ENCODE data around the gene RMDN2.
"Not testable (repeated sequence)": the region's sequence is repeated elsewhere in the genome, so short reads cannot be mapped to it uniquely, and the experiment has no call there.

Gene RMDN2

DNA sequence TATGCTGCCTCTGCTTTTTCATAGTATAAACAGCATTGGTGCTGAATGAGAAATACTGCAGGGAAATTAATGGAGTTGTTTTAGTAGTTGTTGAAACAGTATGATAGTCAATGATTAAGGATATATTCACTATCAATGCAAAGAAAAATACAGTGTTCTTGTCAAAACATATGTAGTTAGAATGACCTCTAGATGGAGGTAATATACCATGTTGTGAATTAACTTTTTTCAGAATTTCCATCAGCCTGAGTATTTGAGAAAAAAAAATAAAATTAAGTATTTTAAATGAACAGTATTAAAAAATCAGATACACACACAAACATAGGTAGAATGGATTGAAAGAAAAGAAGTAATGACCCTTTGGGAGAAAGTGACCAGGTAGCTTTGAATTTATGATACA is 59.5 kb downstream of the RMDN2 start:
- H3K4me1 Mint-ChIP-seq, result peaks cover 13% of the 10 kb centered on the region
- H3K27ac Mint-ChIP-seq, result no peak overlapping the region
- no peaks in the 10 kb centered on the region for H3K9me3 Mint-ChIP-seq
- ATAC-seq (no peak), DNase-seq (no peak)
- no peak overlapping the region for H3K4me3 Mint-ChIP-seq
- no peaks in the 10 kb centered on the region for H3K27me3 Mint-ChIP-seq

DNA sequence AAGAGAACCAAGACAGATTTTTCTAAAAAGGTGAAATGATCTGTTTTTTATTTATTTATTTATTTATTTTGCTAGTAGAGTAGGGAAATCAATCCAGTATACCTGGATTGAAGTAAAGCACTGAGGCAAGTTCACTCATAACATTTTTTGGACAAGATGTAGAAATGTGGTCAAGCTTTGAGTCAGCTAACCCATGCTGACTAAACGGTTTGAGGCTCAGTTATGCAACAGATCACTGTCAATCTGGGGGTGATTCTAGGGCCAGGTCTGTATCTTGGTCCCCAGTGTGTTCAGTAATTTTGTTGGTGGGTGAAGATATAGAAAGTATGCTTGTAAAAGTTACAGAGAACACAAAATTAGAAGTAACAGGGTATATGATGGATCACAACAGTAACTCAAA is 60.2 kb downstream of the RMDN2 start:
- Mint-ChIP-seq H3K27ac (no peak overlapping the region), H3K9me3 (no peaks in the 10 kb centered on the region), H3K4me3 (no peak overlapping the region), H3K4me1 (peaks cover 13% of the 10 kb centered on the region), H3K27me3 (no peaks in the 10 kb centered on the region)
- peak; percentile 64 for ATAC-seq
- no peak for DNase-seq

DNA sequence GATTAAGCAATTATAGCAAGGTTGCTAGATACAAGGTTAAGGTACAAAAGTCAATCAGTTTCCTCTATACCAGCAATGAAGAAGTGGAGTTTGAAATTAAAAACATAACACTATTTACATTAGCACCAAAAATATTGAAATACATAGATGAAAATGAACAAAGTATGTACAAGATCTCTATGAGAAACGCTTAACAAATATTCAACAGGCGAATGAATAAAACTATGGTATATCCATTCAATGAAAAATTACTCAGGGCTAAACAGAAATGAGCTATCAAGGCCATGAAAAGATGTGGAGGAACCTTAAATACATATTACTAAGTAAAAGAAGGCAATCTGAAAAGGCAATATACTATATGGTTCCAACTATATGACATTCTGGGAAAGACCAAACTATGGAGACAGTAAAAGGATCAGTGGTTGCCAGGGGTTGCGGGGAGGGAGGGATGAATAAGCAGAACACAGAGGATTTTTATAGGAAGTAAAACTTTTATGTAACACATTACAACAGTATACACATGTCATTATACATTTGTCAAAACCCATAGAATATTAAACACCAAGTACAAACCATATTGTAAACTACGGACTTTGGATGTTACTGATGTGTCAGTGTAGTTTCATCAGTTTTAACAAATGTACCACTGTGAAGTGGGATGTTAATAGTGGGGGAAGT is 62.1 kb downstream of the RMDN2 start:
- Mint-ChIP-seq H3K27me3 (no peaks in the 10 kb centered on the region), H3K9me3 (no peaks in the 10 kb centered on the region), H3K4me3 (no peak overlapping the region), H3K27ac (no peak overlapping the region), H3K4me1 (peaks cover 7% of the 10 kb centered on the region)
- DNase-seq (no peak), ATAC-seq (no peak)

DNA sequence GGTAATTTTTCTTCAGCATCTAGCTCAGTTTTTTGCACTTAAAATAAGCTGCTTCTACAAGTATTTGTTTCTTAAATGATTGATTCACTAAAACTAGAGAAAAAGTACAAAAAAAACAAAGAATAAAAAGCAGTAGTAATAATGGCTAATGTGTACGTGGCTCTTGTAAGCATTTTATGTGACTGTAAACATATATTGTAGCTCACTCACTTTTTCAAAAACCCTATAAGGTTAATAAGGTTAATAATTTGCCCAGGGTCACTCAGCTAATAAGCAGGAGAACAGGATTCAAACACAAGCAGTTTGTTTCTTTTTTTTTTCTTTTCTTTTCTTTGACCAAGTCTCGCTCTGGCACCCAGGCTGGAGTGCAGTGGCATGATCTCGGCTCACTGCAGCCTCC is 67.5 kb downstream of the RMDN2 start:
- Mint-ChIP-seq H3K4me1 (no peaks in the 10 kb centered on the region), H3K4me3 (no peak overlapping the region), H3K27ac (no peak overlapping the region), H3K9me3 (no peaks in the 10 kb centered on the region), H3K27me3 (no peaks in the 10 kb centered on the region)
- ATAC-seq (no peak), DNase-seq (no peak)

DNA sequence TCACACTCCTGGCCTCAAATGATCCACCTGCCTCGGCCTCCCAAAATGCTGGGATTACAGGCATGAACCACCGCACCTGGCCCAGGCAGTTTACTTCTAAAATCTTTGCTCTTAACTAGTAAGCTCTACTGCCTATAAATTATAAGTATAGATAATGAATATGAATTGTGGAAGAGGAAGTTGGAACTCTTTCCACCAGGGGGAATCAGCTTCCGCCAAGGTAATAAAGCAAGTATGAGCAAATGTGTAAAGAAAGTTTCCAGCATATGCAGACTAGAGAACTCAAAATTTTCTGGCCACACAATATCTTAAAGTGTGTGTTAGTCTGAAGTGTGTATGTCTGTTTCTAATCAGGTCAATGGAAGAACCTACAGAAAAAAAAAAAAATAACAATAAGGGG is 68.1 kb downstream of the RMDN2 start:
- Mint-ChIP-seq H3K27me3 (no peaks in the 10 kb centered on the region), H3K4me1 (no peaks in the 10 kb centered on the region), H3K4me3 (no peak overlapping the region), H3K27ac (no peak overlapping the region), H3K9me3 (no peaks in the 10 kb centered on the region)
- DNase-seq (no peak), ATAC-seq (no peak)

DNA sequence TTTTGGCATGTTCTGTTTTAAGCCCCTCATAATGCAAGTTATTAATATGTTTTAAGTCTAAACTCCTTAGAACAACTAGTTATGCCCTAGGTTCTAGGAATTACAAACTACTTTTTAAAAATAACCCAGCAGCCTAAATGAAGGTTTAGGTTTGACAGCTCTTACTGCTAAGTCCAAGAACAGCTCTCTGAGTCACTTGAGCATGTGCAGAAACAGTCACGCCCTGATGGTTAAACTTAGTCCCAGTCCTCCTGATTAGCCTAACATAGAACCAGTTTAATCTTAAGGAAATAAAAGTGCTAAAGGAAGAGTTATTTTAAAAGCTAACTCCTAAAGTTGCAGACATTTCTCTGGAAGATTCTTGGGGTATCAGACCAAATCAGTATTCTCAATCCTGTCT is 72.5 kb downstream of the RMDN2 start:
- no peak for DNase-seq
- Mint-ChIP-seq H3K4me1 (no peaks in the 10 kb centered on the region), H3K4me3 (no peak overlapping the region), H3K27ac (no peak overlapping the region), H3K27me3 (no peaks in the 10 kb centered on the region), H3K9me3 (peaks cover 0 to 10% of the 10 kb centered on the region in 2 donors)
- ATAC-seq, result no peak

DNA sequence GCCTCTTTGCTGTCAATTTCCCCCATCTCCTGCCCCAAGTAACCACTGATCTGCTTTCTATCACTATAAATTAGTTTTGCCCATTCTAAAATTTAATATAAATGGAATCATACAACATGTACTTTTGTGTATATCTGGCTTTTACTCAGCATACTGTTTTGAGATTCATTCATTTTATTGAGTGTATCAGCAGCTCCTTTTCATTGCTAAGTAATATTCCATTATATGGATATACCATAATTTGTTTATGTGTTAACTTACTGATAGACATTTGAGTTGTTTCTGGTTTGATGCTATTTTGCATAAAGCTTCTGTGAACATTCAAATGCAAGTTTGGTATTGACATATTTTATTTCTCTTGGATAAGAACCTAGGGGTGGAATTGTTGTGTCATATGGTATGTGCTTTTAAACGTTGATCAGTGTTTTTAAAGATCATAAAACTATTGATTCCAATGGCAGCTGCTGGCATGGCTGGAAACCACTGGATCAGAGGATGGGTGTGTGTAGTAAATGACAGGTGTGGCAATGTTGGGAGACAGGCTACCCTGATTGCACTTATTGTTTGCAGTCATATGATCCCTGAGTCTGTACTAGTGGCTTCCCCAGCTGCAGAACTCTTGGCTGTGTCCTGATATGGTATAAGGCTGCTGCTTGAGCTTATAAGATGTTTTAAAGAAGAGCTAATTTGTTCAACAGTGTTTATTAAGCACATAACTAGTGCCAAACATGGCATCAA is 75.6 kb downstream of the RMDN2 start:
- Mint-ChIP-seq H3K27ac (no peak overlapping the region), H3K27me3 (no peaks in the 10 kb centered on the region)
- no peak for ATAC-seq

DNA sequence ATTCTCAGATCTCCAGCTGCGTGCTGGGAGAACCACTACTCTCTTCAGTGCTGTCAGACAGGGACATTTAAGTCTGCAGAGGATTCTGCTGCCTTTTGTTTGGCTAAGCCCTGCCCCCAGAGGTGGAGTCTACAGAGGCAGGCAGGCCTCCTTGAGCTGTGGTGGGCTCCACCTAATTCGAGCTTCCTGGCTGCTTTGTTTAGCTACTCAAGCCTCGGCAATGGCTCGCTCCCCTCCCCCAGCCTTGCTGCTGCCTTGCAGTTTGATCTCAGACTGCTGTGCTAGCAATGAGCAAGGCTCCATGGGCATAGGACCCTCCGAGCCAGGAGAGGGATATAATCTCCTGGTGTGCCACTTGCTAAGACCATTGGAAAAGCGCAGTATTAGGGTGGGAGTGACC is 85.1 kb downstream of the RMDN2 start:
- H3K27me3 Mint-ChIP-seq, H3K4me3 Mint-ChIP-seq, DNase-seq, ATAC-seq, H3K4me1 Mint-ChIP-seq, H3K9me3 Mint-ChIP-seq, H3K27ac Mint-ChIP-seq: not testable (repeated sequence)

More for the DNA sequence above, 75.6 kb downstream of the RMDN2 start:
- no peak for DNase-seq
- Mint-ChIP-seq H3K4me3 (no peak overlapping the region), H3K4me1 (no peaks in the 10 kb centered on the region), H3K9me3 (peaks cover 0 to 10% of the 10 kb centered on the region in 2 donors)

DNA sequence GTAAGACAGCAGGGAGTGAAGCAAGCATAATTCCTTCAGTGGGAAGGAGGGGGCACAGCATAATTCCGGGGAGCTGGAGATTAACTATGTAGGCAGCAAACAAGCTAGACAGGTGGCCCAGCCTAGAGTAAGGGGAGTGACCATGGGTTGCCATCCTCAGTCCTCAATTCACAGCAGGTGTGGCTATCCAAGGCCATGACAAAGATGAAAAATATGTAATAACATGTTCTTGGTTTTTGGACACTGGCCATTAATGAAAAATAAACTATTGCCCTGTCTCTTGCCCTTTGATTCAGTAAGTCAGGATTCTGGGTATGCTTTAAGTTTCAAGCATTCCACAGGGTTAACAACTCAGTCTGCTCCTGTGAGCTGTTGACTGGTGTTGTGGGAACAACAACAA is 85.9 kb downstream of the RMDN2 start:
- no peak overlapping the region for H3K27ac Mint-ChIP-seq
- H3K4me1 Mint-ChIP-seq, result no peaks in the 10 kb centered on the region
- ATAC-seq (no peak), DNase-seq (no peak)
- H3K27me3 Mint-ChIP-seq, result no peaks in the 10 kb centered on the region
- no peaks in the 10 kb centered on the region for H3K9me3 Mint-ChIP-seq
- H3K4me3 Mint-ChIP-seq, result no peak overlapping the region

DNA sequence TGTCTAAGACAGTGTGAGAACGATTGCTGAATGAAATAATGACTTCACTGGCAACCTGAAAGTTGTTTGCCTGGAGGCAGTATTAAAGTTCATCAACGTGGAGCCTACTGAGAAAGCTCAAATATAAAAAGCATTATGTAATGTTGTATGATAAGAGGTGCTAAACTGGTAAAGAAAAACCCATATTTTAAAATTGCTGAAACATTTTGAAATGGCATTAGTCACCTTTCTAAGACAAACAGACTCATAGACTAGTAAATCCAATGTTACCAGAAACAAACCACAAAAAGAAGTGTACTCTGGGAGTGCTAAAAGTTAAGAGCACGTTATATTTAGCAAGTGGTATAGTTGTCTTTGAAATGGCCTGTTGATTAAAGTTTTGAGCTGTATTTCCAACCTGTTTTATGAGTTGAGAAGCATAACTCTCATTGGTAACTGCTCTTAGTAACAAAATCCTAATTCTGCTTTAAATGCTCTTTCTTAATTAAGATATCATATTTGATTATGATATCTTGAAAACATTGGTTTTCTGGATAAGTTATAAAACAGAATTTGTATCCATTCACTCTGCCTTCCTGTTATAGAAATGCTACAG is 88.2 kb downstream of the RMDN2 start:
- H3K9me3 Mint-ChIP-seq, result no peaks in the 10 kb centered on the region
- H3K4me3 Mint-ChIP-seq, result no peak overlapping the region
- H3K27ac Mint-ChIP-seq, result no peak overlapping the region
- no peaks in the 10 kb centered on the region for H3K27me3 Mint-ChIP-seq
- no peaks in the 10 kb centered on the region for H3K4me1 Mint-ChIP-seq
- ATAC-seq (no peak), DNase-seq (no peak)

DNA sequence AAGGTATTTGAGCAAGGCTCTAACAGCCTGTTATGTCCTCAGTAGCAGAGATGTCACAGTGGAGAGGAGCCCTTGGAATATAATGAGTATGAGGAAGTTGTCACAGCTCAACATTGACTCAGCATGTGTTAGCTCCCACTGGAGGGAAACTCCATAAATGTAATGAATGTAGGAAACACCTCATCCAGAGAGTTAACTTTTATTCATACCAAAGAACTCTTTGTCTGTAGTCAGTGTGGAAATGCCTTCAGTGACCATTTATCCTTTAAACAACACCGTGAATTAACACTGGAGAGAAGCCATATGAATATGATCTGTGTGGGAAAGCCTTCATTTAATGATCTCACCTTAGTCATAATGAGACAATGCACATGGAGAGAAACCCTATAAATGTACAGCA is 91.1 kb downstream of the RMDN2 start:
- Mint-ChIP-seq H3K27ac (no peak overlapping the region), H3K4me3 (no peak overlapping the region), H3K9me3 (no peaks in the 10 kb centered on the region), H3K4me1 (no peaks in the 10 kb centered on the region), H3K27me3 (no peaks in the 10 kb centered on the region)
- no peak for DNase-seq
- ATAC-seq, result no peak

DNA sequence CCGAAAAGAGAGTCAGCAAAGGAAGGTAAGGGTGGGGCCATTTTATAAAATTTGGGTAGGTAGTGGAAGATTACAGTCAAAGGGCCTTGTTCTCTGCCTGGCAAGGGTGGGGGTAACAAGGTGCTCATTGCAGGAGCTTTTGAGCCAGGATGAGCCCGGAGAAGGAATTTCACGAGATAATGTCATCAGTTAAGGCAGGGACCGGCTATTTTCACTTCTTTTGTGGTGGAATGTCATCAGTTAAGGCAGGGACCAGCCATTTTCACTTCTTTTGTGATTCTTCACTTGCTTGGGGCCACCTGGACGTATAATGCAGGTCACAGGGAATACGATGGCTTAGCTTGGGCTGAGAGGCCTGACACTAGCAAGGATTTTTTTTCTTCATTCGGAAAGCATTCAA is 92.7 kb downstream of the RMDN2 start:
- no peak overlapping the region for H3K27ac Mint-ChIP-seq
- no peak for ATAC-seq
- H3K27me3 Mint-ChIP-seq, result no peaks in the 10 kb centered on the region
- no peak for DNase-seq
- no peak overlapping the region for H3K4me3 Mint-ChIP-seq
- H3K4me1 Mint-ChIP-seq, result no peaks in the 10 kb centered on the region
- H3K9me3 Mint-ChIP-seq, result no peaks in the 10 kb centered on the region

DNA sequence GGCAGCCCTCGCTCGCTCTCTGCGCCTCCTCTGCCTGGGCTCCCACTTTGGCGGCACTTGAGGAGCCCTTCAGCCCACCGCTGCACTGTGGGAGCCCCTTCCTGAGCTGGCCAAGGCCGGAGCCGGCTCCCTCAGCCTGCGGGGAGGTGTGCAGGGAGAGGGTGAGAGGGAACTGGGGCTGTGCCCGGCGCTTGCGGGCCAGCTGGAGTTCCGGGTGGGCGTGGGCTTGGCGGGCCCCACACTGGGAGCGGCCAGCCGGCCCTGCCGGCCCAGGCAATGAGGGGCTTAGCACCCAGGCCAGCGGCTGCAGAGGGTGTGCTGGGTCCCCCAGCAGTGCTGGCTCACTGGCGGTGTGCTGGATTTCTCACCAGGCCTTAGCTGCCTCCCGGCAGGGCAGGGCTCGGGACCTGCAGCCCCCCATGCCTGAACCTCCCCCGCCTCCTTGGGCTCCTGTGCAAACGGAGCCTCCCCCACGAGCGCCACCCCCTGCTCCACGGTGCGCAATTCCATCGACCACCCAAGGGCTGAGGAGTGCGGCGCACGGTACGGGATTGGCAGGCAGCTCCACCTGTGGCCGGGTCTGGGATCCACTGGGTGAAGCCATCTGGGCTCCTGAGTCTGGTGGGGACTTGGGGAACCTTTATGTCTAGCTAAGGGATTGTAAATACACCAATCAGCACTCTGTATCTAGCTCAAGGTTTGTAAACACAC is 95.4 kb downstream of the RMDN2 start:
- H3K4me1 Mint-ChIP-seq, ATAC-seq, DNase-seq, H3K27ac Mint-ChIP-seq, H3K4me3 Mint-ChIP-seq, H3K9me3 Mint-ChIP-seq, H3K27me3 Mint-ChIP-seq: not testable (repeated sequence)

DNA sequence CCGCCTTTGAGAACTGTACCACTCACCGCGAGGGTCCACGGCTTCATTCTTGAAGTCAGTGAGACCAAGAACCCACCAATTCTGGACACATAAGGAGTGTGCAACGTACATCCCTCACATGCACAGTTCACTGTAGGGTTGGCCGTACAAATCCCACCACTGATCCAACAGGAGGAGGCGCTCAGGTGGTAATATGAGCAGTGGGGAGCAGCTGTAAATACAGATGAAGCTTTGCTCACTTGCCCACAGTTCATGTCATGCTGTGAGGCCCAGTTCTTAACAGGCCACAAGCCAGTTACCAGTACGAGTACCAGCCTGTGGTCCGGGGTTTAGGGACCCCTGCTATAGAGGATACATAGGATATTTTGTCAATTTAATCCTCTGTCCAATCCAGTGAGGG is 96.5 kb downstream of the RMDN2 start:
- ATAC-seq, result no peak
- H3K4me3 Mint-ChIP-seq, result no peak overlapping the region
- peak overlapping the region in 1 of 2 donors; percentile 54 for H3K27ac Mint-ChIP-seq
- H3K27me3 Mint-ChIP-seq, result no peaks in the 10 kb centered on the region
- DNase-seq, result no peak
- no peaks in the 10 kb centered on the region for H3K4me1 Mint-ChIP-seq
- H3K9me3 Mint-ChIP-seq, result no peaks in the 10 kb centered on the region

DNA sequence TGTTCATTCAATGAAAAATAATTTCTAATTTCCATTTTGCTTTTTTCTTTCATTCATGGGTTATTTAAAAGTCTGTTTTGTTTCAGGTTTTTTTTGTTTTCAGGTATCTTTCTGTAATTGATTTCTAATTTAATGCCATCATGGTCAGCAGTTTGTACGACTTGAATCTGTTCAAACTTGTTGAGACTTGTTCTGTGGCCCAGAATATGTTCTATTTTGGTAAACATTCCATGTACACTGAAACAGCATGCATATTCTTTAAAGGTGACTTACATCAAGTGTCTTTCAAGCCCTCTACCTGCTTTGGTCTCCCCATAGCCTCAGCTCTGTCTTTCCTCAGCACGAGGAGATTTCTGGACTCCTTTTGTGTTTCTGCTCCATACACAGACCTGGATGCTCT is 101.8 kb downstream of the RMDN2 start:
- H3K4me1 Mint-ChIP-seq, result no peaks in the 10 kb centered on the region
- no peak overlapping the region for H3K4me3 Mint-ChIP-seq
- DNase-seq (no peak), ATAC-seq (no peak)
- H3K9me3 Mint-ChIP-seq, result no peaks in the 10 kb centered on the region
- peaks cover 5% of the 10 kb centered on the region for H3K27me3 Mint-ChIP-seq
- no peak overlapping the region for H3K27ac Mint-ChIP-seq

DNA sequence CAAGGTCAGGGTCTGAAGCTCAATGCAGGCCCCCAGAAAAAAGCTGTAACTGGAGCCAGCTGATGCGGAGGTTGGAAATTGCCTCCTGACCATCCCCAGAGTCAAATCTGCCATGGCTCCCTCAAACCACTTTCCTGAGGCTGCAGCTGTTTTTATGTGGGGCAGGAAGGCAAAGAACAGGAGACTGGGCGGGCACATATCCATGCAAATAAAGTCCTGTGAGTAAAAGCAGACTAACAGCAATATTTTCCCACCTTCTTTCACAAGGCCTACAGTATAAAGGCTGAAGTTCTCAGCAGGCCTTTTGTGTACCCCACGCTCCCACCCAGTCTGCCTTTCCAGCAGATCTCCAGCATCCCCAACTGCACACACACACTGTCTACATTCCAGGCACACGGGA is 103.7 kb downstream of the RMDN2 start:
- no peaks in the 10 kb centered on the region for H3K9me3 Mint-ChIP-seq
- H3K4me1 Mint-ChIP-seq, result no peaks in the 10 kb centered on the region

More for the DNA sequence above, 103.7 kb downstream of the RMDN2 start:
- ATAC-seq (no peak), DNase-seq (no peak)
- no peak overlapping the region for H3K27ac Mint-ChIP-seq
- H3K27me3 Mint-ChIP-seq, result peaks cover 11% of the 10 kb centered on the region
- no peak overlapping the region for H3K4me3 Mint-ChIP-seq
